A549 (cell line): Measurements from ENCODE around the gene PDE4D. TPM values are rescaled to one million over a fixed set of nuclear protein-coding genes. Genes with fewer than 3 reads are reported as not detected.
"Not testable (repeated sequence)": the region's sequence is repeated elsewhere in the genome, so short reads cannot be mapped to it uniquely, and the experiment has no call there.

Experiments
- ATAC-seq, 2 experiments: fragments of 200-7000 bp in 1 of 2; fragments of >200 bp in 1 of 2; cut with Nextera tagmentation in 1 of 2; cut with Tn5 transposase in 1 of 2; 3 replicates each; pipeline versions ENCODE4 v1.8.0 to v1.9.1; 2018 to 2020; ENCODE audit warnings: mild to moderate bottlenecking in 1 of 2, moderate library complexity in 1 of 2
- CTCF ChIA-PET: fragments of 300-600 bp; sonication (Branson Sonifier 250); formaldehyde crosslinking; extraction: SDS; loops from one replicate; lab custom pipeline; 2021; ENCODE audit warnings: antibody characterized with exemption, inconsistent platforms; lab: Yijun Ruan, JAX
- POLR2A ChIA-PET: fragments of 350-600 bp; formaldehyde crosslinking; extraction: SDS; loops from one replicate; lab custom pipeline; 2021; ENCODE audit warnings: antibody characterized with exemption, inconsistent platforms; lab: Yijun Ruan, JAX
- DNase-seq, 2 experiments: peaks; one replicate each; pipeline versions ENCODE4 v3.0.0 to v3.0.0-alpha.2; 2011 to 2016; ENCODE audit warnings: low read depth in 1 of 2, low spot score in 1 of 2
- FAIRE-seq: peaks from 2 replicates; lab custom pipeline; 2011; peaks lifted over from hg19 to GRCh38; lab: Jason Lieb, UNC
- H3K27ac ChIP-seq, 2 experiments: fragments of >200 bp; sonication (Bioruptor Twin); formaldehyde crosslinking; 3 replicates each; pipeline ENCODE4 v1.5.1; 2016 to 2017
- H3K4me1 ChIP-seq: fragments of >200 bp; sonication (Bioruptor Twin); formaldehyde crosslinking; 3 replicates; pipeline ENCODE4 v1.6.1; 2016
- H3K4me2 ChIP-seq: fragments of >200 bp; sonication (Bioruptor Twin); formaldehyde crosslinking; 3 replicates; pipeline ENCODE4 v1.6.1; 2016
- H3K4me3 ChIP-seq: fragments of >200 bp; sonication (Bioruptor Twin); formaldehyde crosslinking; 3 replicates; pipeline ENCODE4 v1.5.1; 2016
- H3K9me3 ChIP-seq: fragments of >200 bp; sonication (Bioruptor Twin); formaldehyde crosslinking; 3 replicates; pipeline ENCODE4 v1.6.1; 2016
- BCL3 ChIP-seq: fragments of >200 bp; sonication (Bioruptor Twin); formaldehyde crosslinking; IDR thresholded peaks from 3 replicates; pipeline ENCODE4 v1.6.1; 2016
- CTCF ChIP-seq: fragments of >200 bp; sonication (Bioruptor Twin); formaldehyde crosslinking; IDR thresholded peaks from 3 replicates; pipeline ENCODE4 v1.5.1; 2016
- HDAC2 ChIP-seq: fragments of 200-600 bp; sonication (generic); IDR thresholded peaks from 2 replicates; pipeline ENCODE4 v1.6.1; 2016
- HEYL ChIP-seq: fragments of 250-450 bp; sonication (Bioruptor Pico); IDR thresholded peaks from 2 replicates; pipeline ENCODE4 v1.8.0; 2021; ENCODE audit warnings: mild to moderate bottlenecking, moderate library complexity
- HOXB5 ChIP-seq: fragments of 250-450 bp; sonication (Bioruptor Pico); IDR thresholded peaks from 2 replicates; pipeline ENCODE4 v1.5.0; 2020; ENCODE audit warnings: mild to moderate bottlenecking, moderate library complexity
- JUNB ChIP-seq: fragments of >200 bp; sonication (Bioruptor Twin); formaldehyde crosslinking; IDR thresholded peaks from 2 replicates; pipeline ENCODE4 v1.6.1; 2016
- KDM1A ChIP-seq: fragments of 200-600 bp; sonication (generic); IDR thresholded peaks from 2 replicates; pipeline ENCODE4 v1.6.1; 2016; ENCODE audit warnings: low read depth, mild to moderate bottlenecking
- RARB ChIP-seq: fragments of 250-450 bp; sonication (Bioruptor Pico); IDR thresholded peaks from 2 replicates; pipeline ENCODE4 v1.8.0; 2021; ENCODE audit warnings: mild to moderate bottlenecking, moderate library complexity
- REST ChIP-seq: fragments of 200-600 bp; sonication (generic); IDR thresholded peaks from 2 replicates; pipeline ENCODE4 v1.6.1; 2016; ENCODE audit warnings: antibody characterized with exemption, mild to moderate bottlenecking, moderate library complexity
- RNF2 ChIP-seq: fragments of 200-600 bp; sonication (generic); IDR thresholded peaks from 2 replicates; pipeline ENCODE4 v1.6.1; 2016; ENCODE audit warnings: low read depth, mild to moderate bottlenecking, antibody characterized with exemption, moderate library complexity, borderline replicate concordance
- TFCP2L1 ChIP-seq: fragments of 250-450 bp; sonication (Bioruptor Pico); IDR thresholded peaks from 2 replicates; pipeline ENCODE4 v1.5.0; 2021; ENCODE audit warnings: mild to moderate bottlenecking
- ZC3H11A ChIP-seq: fragments of 450-650 bp; IDR thresholded peaks from 2 replicates; pipeline ENCODE4 v1.6.1; 2014; ENCODE audit warnings: antibody characterized with exemption, mild to moderate bottlenecking
- ZFP36 ChIP-seq: fragments of 450-650 bp; IDR thresholded peaks from 2 replicates; pipeline ENCODE4 v1.6.1; 2014; ENCODE audit warnings: borderline replicate concordance; ENCODE audit not compliant: partially characterized antibody
- ZNF302 ChIP-seq: fragments of 250-450 bp; sonication (Bioruptor Pico); IDR thresholded peaks from 2 replicates; pipeline ENCODE4 v1.9.0; 2021; ENCODE audit warnings: inconsistent platforms, mild to moderate bottlenecking, moderate library complexity
- WGBS: methylation state at CpG from one replicate; pipeline ENCODE4 v1.1.6; 2017; ENCODE audit errors: missing lambda C conversion rate; 5-methylcytosine and 5-hydroxymethylcytosine counted together
- polyA plus RNA-seq, 4 experiments: library from polyadenylated mRNA; depleted of rRNA in 3 of 4; stranded (reverse); fragments of >200 nt; fragmentation: RNase III in 1 of 4; extraction: RNeasy Plus Mini Kit Qiagen cat#74134 plus additional on column Dnase treatment in 1 of 4; gene quantifications; 2 replicates in 3 of 4; 3 replicates in 1 of 4; pipeline ENCODE4 v1.2.3, GENCODE V29; 2011 to 2017

The PDE4D gene
- polyA plus RNA-seq, 2 of the 4 experiments (the other 2 are of a cell fraction) = 74.0 to 213 TPM

- TF ChIP-seq REST = no peak
- TF ChIP-seq BCL3 = no peak
- no peak for TF ChIP-seq HOXB5 (CRISPR knock-in tag)
- no peak for TF ChIP-seq ZFP36
- no peak for TF ChIP-seq ZC3H11A
- no peak for TF ChIP-seq RNF2
- peak; percentile 66 for TF ChIP-seq CTCF
Observed at GRCh38 chr5:59380350-59380951, 513.1 kb downstream of the PDE4D start (continued).

- 100% methylated on average over 1 of the region's 1 CpG for WGBS
- H3K9me3 ChIP-seq, H3K4me3 ChIP-seq, DNase-seq, ATAC-seq, POLR2A ChIA-PET, H3K4me2 ChIP-seq: not testable (repeated sequence)
- Histone ChIP-seq H3K27ac (peak overlapping the region in 1 of 2 experiments; percentile 29; a peak in 1 of 6 replicates), H3K4me1 (peaks cover 44% of the 10 kb centered on the region)
- CTCF ChIA-PET = interaction anchor here (1.1 to 6.4 kb wide), 4 partner anchors 39 to 188 kb away, joined by 4 to 35 read pairs (median 5); no protein-coding TSS in a partner anchor
- peak; percentile 86 for FAIRE-seq
Observed at GRCh38 chr5:59374036-59374435, 519.5 kb downstream of the PDE4D start.

- POLR2A ChIA-PET = no interaction called here
- peaks cover 4% of the 10 kb centered on the region; the same call in 1 of the 3 replicates for H3K9me3 ChIP-seq
- H3K4me3 ChIP-seq = no peak overlapping the region
- TF ChIP-seq HEYL (CRISPR knock-in tag) (no peak), TFCP2L1 (CRISPR knock-in tag) (no peak), ZNF302 (CRISPR knock-in tag) (no peak), KDM1A (no peak), RARB (CRISPR knock-in tag) (no peak), JUNB (0 out of 2 replicates have a peak, but pooled peaks have one; percentile 6), ZFP36 (no peak), HDAC2 (no peak)
- TF ChIP-seq, all 56 proteins: peak for 1
- WGBS = 69% methylated on average over 4 of the region's 4 CpGs
- FAIRE-seq (no peak), DNase-seq (no peak), ATAC-seq (no peak)
- H3K27ac ChIP-seq = peak overlapping the region; percentile 31 to 59; a peak in 3 of 6 replicates
- H3K4me2 ChIP-seq = no peak overlapping the region; the same call in 2 of the 3 replicates
- CTCF ChIA-PET = interaction anchor here (0.7 to 6.4 kb wide), 6 partner anchors 9 to 438 kb away, joined by 3 to 35 read pairs (median 4); no protein-coding TSS in a partner anchor
- H3K4me1 ChIP-seq = peaks cover 61% of the 10 kb centered on the region
Observed at GRCh38 chr5:59371525-59372127, 521.9 kb downstream of the PDE4D start.
